ENCODE results near the gene TDP2. TPM values are rescaled to one million over a fixed set of nuclear protein-coding genes. Genes with fewer than 3 reads are reported as not detected.

The TDP2 gene, protein sequence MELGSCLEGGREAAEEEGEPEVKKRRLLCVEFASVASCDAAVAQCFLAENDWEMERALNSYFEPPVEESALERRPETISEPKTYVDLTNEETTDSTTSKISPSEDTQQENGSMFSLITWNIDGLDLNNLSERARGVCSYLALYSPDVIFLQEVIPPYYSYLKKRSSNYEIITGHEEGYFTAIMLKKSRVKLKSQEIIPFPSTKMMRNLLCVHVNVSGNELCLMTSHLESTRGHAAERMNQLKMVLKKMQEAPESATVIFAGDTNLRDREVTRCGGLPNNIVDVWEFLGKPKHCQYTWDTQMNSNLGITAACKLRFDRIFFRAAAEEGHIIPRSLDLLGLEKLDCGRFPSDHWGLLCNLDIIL
- 10 to 100 TPM; 22.8 to 29.5 (median 27.6) TPM for polyA plus RNA-seq (ENCODE audit: insufficient read length in 10 of 10)
- long read RNA-seq, donor 1, partial matches to known transcripts: 0 of 3 reads
- long read RNA-seq, donor 1, other reads (novel, unspliced or antisense): 0 of 3 reads
- long read RNA-seq, donor 2, partial matches to known transcripts: 0 of 5 reads
- long read RNA-seq, donor 2, other reads (novel, unspliced or antisense): 0 of 5 reads
- long read RNA-seq, donor 3: 0 reads
- long read RNA-seq, donor 4, transcript TDP2-202 (7 exons, 2,071 nt): major isoform, 6 of 6 reads
- long read RNA-seq, donor 4, partial matches to known transcripts: 0 of 6 reads
- long read RNA-seq, donor 4, other reads (novel, unspliced or antisense): 0 of 6 reads
- long read RNA-seq, donor 5, transcript TDP2-202 (7 exons, 2,071 nt): major isoform, 5 of 5 reads
- long read RNA-seq, donor 5, partial matches to known transcripts: 0 of 5 reads
- long read RNA-seq, donor 5, other reads (novel, unspliced or antisense): 0 of 5 reads
- long read RNA-seq, donor 6, partial matches to known transcripts: 0 of 3 reads
- long read RNA-seq, donor 6, other reads (novel, unspliced or antisense): 0 of 3 reads
- long read RNA-seq, donor 7, partial matches to known transcripts: 0 of 3 reads
- long read RNA-seq, donor 7, other reads (novel, unspliced or antisense): 0 of 3 reads
- long read RNA-seq, donor 8, transcript TDP2-202 (7 exons, 2,071 nt): major isoform, 5 of 5 reads
- long read RNA-seq, donor 8, partial matches to known transcripts: 0 of 5 reads
- long read RNA-seq, donor 8, other reads (novel, unspliced or antisense): 0 of 5 reads
- long read RNA-seq, donor 9, partial matches to known transcripts: 0 of 3 reads
- long read RNA-seq, donor 9, other reads (novel, unspliced or antisense): 0 of 3 reads

DNA sequence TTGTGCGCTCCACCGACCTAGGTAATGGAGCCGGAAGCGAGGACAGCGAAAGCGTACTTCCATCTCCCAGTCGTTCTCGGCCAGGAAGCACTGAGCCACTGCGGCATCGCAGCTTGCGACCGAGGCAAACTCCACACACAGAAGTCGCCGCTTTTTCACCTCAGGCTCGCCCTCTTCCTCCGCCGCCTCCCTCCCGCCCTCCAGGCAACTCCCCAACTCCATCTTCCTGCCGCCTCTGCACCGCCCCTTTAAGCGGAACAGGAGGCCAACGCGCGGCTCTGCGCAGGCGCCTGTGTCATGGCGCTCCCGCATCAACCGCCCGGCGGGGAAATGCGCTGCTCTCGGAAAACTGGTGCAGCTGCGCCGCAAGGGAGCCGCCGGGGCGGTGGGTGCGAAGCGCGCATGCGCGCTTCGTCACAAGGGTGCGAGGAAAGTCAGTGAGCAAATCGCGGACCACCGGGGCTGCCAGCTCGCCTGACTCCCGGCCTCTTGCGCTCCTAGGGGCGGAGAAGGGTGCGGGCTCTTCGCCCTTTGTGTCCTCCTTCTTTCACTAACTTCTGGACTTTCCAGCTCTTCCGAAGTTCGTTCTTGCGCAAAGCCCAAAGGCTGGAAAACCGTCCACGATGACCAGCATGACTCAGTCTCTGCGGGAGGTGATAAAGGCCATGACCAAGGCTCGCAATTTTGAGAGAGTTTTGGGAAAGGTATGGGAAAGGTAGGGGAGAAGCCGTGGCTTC, at the start of gene TDP2, which contains the start of gene ACOT13:
Gene TDP2 (minus strand): TSS at position 259 of the 737 bp plus-strand sequence. CDS start 37 bp downstream, at position 222.
Gene ACOT13 (plus strand): TSS at position 437 of the 737 bp plus-strand sequence. CDS start 187 bp downstream, at position 624.
- DNase-seq: peak; percentile 98 to 100 (median 99)

DNA sequence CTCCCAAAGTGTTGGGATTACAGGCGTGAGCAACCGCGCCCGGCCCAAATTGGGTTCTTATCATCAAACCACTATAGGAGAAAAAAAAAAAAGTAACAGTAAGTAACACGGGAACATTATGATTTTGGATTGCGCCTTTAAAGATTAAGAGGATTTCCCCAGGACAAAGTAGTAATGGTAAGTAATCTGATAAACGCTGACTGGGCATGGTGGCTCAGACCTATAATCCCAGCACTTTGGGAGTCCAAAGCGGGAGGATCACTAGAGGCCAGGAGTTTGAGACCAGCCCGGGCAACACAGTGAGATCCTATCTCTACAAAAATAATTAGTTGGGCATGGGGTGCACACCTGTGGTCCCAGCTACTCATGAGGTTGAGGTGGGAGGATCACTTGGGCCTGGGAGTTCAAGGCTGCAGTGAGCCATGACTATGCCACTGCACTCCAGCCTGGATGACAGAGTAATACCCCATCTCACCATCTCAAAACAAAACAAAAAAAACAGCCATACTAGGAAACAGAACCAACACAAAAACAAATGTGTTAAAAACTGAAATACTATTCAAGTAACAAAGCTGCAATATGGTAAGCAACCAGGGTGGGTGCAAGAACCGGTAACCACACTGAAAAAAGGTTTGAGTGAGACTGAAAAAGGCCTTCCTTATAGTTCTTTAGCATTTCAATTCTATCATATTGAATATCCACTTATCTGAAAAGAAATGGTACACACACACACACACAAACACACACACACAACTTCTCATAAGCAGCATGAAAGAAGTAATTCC, 44.0 kb upstream of the TDP2 start:
- DNase-seq: no peak

DNA sequence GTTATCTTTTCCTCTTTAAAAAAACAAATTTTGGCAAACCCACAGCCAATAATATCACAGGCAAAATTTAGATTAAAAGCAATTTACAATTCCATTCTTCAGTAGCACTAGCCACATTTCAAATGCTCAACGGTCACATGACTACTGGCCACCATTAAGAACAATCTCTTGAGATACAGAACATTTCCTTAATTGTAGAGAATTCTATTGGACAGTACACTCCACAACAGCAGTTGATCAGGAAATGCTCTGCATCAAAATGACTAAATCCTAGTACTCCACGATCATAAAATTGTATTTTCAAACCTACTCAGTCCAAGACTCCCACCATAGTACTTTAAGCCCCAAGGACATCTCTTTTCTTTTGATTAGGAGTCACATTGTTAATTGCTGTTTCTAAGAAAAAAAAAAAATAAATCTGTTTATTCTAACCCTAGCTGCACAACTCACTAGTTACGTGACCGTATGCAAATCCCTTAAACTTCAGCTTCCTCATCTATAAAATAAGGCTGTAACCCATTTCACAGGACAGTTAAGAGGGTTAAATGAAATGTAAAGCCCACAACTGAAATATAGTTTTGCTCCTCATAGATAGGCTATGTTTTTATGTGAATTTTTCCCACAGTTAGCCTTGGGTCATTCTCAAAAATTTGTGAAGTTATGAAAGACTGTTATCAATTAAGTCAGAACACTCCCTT, 42.5 kb upstream of the TDP2 start:
- no peak for DNase-seq

DNA sequence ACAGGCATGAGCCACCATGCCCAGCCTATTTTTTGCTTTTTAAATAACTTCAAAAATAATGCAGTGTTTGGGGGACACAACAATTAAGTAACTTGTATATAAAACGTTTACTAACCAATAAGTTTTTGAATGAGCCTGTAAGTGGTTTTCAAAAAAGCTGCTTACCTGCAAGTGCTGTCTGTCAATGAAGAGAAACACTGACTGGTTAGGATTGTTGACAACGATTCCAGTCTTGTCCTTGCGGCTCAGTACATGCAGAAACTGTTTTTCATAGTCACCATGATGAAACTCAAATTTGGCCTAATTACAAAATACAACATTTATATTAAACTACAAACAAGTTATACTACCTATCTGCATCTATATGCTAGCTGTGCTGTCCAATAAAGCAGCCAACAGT, 41.9 kb upstream of the TDP2 start:
- no peak for DNase-seq

DNA sequence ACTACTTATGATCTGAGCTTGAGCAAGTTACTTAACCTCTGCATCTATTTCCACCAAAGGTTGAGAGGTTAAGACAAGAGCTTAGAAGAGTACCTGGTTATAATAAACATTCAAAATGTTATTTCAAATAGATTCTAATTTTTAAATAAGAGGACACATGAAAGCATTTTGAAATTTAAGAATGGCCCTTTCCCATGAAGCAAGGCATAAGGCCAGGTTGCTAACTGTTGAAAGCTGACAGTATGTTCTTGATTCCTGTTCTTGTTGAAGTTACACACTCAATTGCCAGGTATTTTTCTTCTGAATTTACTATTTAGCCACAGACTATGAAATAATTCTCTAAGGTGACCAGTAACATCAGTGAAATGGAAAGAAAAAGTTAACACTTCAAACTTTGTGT, 37.8 kb upstream of the TDP2 start:
- no peak for DNase-seq

DNA sequence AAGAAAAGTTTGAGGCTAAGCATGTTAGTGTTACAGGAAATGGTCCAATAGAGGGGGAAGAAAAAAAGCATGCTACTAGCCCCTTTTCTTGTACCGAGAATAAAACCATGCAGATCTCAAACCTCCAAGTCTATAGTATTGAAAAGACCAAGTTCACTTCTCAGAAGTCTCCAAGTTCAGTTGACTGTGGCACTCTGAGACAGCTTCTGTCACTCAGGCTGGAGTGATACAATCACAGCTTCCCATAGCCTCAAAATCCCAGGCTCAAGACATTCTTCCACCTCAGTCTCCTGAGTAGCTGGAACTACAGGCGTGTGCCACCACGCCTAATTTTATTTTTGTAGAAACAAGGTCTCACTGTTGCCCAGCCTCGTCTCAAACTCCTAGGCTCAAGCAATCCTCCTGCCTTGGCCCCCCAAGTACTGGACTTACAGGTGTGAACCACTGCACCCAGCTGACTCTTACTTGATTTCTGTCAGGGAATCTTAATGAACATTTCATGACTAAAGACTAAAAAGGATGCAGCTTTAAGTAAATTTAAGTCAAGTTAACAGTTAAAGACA, 36.1 kb upstream of the TDP2 start:
- no peak for DNase-seq

DNA sequence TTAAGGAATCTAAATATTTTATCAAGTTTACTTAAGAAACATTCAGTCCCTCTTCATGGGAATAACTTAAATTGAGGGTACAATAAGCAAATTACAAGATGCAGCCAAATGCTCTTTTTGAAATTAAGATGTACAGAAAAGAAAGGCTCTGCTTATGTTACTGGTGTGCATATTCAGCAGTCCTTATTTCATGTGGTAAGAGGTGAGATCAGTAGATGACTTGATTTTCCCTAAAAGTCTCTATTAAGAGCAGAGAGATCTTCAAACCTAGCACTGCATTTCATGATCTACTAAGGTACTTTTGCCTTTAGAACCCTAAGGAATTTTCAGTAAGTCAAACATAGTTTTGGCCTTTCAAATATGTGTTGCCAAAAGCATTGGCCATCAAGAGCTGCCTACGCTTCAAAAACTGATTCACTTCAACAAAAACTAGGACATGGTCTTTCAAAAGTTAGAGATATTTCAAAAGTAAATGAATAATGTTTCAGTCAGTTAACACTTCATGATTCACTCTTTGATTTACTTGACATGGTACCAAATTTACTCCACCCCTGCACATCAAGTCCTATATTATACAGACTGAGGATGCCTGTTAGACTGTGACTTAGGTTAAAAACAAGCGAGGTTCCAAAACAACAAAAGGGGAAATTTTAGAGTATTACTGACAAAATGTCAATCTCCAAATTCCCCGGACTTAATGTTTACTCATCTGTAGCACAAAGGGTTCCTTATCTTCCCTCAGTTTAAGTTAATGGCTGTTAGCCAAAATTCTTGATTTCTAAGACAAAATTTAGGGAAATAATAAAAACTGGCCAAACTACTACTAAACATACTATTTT, 33.0 kb upstream of the TDP2 start:
- no peak for DNase-seq

DNA sequence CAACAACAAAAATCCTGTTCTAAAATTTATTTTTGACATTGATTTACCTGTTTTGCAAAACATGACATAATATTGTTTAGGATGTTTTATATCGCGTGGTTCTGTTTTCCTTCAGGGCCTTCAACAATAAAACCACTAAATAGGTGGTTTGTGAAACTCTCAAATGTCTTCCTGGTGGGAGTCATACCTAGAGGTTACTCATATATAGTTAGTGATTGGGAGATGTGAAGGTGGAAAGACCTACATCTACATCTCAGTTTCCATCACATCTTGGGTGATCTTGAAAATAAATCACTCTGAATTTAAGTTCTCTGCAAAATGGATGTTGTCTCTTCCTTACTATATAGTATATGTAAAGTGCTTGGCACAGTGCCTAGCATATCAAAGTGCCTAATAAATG, 29.4 kb upstream of the TDP2 start:
- DNase-seq: no peak

DNA sequence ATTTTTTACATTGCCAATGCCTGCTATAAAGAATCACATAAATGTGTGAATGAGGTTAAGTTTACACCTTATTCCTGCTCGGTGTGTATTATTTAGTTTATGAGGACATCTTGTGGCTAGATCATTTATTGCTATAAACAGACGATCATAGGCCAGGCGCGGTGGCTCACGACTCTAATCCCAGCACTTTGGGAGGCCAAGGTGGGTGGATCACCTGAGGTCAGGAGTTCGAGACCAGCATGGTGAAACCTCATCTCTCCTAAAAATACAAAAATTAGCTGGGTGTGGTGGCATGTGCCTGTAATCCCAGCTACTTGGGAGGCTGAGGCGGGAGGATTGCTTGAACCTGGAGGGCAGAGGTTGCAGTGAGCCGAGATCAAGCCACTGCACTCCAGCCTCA, 28.9 kb upstream of the TDP2 start:
- DNase-seq: peak in 2 of 3 donors; percentile 32 to 54

DNA sequence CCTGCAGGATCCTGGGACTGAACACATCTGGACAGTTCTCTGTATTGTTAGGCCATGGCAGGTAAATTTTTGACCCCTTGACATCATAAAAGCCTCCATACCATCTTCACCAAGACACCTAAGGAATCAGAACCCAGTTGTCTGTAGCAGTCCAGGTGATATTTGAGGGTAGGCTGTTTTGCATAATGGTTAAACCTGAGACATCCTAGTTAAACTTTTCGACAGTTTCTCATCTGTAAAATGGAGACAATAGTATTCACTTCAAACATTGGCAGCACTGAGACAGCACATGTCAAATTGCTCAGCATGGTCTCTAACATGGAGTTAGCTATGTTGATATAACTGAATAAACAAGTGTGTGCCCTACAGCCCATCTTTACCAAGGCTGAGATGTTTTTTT, 27.5 kb upstream of the TDP2 start:
- no peak for DNase-seq

DNA sequence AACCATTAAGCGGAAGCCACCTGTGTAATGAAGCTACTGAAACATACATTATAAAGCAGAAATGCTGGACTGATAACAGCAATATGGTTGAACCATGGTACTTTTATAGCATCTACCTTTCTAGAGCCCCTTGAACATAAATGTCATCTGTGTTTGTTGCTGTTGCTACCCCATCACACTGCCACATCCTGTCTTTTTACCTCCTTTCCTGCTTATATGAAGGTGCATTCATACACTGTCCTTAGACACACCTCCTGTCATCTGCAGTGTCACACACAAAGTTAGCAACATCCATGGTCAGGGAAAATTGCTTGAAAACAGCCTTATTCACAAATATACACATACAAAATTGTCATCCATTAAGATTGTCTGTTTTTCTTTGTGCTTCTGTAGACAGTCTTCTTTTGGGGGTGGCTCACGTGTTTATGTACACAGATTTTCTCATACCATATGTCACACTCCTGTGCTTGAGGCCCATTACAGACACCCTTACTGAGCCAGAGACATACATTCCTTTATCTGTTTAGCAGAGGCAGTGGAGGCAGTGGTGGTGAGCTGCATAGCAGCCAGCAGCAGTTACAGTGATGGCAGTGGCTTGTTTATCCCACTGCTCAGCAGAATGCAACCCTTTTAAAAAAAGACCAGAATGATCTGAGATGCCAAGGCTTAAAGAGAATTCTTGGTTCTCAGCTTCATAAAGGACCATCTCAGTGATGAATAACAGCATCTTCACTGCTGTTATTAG, 26.3 kb upstream of the TDP2 start:
- no peak for DNase-seq

DNA sequence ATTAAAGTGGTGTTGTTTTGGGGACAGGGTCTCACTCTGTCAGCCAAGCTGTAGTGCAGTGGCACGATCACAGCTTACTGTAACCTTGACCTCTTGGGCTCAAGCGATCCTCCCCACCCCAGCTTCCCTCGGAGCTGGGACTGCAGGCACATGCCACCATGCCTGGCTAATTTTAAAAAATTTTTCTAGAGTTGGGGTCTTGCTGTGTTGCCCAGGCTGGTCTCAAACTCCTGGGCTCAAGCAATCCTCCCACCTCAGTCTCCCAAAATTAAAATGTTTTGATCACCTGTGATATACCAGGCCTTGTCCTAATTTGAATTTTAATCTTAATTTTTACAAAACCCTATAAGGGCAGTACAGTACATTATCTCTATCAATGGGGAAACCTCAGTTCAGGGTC, 25.7 kb upstream of the TDP2 start:
- DNase-seq: no peak

DNA sequence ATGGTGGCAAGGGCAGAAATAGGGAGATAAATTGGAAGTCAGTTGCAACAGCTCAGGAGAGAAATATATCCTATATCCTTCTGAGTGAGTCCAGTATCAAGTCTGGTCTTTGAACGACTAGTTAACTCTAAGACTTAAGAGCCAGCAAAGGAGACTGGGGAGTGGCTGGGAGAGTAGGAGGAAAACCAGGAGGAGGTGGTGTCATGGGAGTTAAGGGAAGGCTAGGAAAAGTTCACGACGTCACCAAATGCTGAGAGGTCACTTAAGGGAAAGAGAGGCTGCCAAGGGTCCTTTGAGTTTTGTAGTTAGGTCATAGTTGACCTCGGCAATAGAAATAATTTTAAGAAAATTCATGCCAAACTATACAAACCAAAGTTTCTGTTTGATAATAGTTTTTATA, 25.3 kb upstream of the TDP2 start:
- DNase-seq: no peak

DNA sequence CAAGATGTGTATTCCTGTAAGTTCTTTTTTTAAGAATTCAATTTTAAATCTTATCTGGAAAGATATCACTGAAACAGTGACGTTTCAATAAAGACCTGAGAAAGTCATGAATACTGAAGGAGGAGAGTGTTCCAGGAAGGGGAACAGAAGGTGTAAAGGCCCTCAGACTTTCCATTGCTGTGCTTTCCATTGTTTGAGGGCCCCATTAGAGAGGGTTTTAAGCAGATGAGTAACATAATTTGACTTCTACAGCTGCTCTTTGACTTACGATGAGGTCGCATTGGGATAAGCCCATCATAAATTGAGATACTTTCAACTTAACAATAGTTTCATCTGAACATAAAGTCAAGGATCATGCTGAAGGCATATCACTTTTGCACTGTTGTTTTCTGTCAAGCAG, 24.9 kb upstream of the TDP2 start:
- DNase-seq: no peak

DNA sequence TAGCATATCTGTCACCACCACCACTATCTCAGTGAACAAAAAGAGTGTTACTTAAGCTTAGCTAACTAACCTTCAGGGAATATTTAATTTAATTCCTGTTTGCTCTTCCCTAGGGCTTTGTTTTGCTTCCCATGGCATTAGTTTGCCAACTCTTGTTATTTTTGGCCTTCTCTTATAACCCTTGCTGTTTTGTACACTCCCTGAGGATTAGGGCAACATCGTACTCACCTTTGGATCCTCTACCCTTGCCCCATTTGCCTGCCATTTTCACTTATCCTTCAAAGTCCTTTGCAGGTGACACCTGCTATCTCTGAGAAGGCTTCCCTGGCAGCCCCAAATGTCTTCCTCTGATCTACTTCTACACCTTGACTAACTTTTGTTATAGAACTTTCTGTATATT, 23.9 kb upstream of the TDP2 start:
- no peak for DNase-seq

DNA sequence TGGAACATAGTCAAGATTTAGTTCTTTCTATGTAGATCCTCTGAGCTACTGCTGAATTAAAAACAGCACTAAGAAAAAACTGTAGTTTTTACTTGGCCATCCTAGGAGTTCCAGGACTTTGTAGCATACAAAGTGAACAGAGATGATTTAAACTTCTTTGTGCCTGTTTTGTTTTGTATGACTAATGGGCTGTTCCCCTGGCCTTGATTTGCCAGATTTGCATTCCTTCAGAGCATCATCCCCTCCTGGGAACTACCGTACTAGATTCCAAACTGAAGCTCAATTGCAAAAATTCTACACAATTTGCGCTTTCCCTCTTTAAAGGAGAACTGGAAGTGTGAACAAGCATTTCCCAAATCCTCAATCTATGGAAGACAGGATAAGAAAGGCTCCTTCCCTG, 23.3 kb upstream of the TDP2 start:
- peak in 2 of 3 donors; percentile 20 to 30 for DNase-seq

DNA sequence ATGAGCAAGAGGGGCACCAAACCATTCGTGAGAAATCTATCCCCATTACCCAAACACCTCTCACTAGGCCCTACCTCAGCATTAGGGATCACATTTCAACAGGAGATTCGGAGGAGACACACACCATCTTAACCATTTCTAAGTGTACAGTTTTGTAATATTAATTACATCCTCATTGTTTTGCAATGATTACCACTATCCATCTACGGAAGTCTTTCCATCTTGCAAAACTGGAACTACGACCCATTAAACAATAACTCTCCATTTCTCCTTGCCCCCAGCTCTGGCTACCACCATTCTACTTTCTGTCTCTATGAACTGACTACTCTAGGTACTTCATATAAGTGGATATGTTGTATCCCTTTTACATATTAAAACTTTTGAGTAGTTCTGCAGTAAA, 20.2 kb upstream of the TDP2 start:
- DNase-seq: no peak

DNA sequence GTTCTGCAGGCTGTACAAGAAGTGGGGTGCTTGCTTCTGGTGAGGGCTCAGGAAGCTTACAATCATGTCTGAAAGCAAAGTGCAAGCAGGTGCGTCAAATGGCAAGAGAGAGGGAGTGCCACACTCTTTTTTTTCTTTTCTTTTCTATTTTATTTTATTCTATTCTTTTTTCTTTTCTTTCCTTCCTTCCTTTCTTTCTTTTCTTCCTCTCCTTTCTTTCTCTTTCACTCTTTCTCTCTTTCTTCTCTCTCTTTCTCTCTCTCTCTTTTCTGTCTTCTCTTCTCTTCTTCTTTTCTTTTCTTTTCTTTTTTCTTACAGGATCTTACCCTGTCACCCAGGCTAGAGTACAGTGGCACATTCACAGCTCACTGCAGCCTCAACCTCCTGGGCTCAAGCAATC, 19.7 kb upstream of the TDP2 start:
- DNase-seq: no peak

Measured in muscle of back (tissue), 13 donors.